AG08396 (cell line): ENCODE results near the gene KIF12.
A peak's percentile ranks its signal among the peaks of the same experiment; 100 is the strongest.

Source experiments
- DNase-seq: peaks from one replicate; pipeline ENCODE4 v3.0.0; 2012; ENCODE audit warnings: low spot score, mixed read lengths

Gene KIF12

DNA sequence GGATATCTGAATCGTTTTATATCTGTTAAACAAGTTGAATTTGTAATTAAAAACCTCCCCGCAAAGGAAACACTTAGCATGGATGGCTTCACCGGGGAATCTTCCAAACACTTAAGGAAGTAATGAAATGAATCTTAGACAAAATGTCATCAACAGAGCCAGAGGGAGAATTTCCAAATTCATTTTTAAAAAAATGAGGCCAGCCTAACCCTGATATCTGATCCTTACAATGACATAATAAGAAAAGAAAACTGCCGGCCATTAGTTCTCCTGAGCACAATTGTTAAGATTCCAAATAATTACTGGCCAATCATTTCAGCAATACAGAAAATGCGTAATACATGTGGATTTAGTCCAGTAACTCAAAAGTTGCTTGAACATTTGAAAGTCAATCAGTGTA is 6.1 kb upstream of the KIF12 start:
- no peak for DNase-seq

DNA sequence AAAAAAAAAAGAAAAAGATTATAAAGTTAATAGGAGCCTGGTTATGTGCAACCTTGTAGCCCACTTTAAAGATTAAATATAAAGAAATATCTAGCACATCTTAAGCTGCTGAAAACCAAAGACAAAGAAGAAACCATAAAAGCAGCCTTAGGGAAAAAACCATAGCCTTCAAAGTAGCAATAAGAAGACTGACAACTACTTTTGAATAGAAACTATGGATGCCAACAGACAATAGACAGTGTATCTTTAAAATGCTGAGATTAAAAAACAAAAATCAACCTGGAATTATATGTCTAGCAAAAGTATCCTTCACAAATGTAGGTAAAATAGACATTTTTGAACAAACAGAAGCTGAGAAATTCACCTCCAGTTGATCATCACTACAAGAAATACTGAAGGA is 3.4 kb upstream of the KIF12 start:
- no peak for DNase-seq

DNA sequence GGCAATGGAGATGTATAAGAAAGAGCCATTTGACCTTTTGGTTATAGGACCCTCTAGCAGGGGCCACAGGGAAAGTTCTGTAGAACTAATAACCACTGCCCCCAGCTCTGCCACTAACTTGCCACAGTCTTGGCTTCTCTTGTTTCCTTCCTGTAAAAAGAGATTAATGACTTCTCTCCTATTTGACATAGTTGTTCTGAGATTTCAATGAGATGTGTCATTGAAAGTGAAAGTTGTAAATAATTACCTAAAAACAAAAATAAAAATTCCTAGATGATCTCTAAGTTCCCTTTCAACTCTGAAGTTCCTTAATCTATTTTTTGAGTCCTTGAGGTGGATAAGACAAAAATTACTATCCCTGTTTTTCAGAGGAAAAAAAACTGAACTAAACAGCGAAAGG is 1.4 kb upstream of the KIF12 start:
- no peak for DNase-seq

DNA sequence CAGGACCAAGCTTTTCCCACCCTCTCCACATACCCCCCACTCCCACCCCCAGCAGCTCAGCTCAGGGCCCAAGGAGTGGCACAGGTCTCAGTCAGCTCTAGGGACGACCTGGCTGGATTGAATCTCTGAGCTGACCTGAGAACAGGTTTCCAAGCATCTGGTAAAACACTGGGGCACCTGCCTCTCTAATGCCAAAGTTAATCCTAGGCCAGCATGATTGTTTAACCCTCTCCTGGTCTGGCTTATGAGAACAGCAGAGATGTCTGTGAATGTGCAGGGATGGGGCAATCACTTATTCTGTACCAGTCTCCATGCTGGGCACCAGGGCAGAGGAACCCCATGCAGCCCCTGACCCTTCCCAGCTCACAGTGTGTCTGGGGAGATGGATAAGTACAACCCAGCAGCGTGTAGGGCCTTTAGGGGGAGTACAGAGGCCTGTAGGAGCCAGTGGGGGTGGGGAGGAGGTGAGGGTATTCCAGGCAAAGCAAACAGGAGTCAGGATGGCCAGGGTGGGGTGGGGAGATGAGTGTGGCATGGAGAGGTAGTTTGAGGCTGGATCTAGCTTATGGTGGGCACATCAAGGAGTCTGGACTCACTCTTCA is 678 bp upstream of the KIF12 start:
- no peak for DNase-seq

DNA sequence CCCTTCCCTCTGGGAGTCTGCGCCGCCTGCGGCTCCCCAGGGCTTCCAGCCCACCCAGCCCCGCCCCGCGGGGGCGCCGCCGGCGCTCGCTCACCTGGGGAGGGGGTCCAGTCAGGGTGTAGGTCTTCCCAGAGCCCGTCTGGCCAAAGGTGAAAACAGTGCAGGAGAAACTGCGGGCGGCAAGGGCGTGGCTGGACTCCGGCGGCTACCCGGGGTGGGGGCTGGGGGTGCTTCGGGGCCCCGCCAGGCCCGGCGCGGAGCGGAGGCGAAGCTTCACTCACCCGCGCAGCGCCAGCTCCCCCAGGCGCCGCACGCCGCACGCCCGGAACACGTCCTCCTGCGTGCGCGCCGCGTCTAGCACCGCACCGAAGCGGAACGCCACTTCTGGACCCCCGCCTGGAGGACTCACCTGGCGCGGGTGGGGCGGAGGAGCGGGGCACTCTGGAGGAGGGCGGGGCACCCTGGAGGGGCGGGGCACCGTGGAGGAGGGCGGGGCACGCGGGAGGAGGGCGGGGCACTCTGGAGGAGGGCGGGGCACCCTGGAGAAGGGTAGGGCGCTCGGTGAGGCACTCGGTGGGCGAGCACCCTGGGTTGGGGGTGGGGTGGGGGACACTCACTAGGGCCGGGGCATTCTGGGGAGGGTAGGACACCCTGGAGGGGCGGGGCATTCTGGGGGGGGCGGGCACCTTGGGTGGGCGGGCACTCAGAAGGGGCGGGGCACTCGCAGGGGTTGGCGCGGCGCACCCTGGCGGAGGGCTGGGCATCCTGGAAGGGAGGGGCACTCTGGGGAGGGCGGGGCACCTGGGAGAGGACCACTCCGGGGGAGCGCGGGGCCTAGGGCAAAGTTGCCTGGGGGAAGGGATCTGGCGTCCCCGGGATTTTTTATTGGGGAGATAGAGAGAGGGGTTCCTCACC is 814 bp downstream of the KIF12 start:
- DNase-seq: peak; percentile 52

DNA sequence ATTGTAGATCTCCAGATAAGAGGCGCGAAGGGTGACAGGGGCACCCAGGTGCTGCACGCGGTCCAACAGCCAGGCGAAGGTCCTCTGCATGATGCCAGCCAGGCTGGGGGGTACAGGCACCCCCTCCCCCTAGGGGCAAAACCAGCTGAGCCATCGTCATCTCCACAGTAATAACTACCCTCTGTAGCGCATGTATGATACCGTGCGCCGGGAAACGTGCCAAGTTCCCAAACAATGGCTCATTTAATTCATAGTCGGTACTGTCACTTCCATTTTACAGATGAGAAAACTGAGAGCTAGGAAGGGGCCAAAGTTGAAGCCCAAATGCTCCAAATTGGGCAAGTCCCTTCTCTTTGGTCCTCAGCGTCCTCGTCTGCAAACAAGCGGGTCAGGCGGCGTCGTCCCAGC is 1.5 kb downstream of the KIF12 start:
- DNase-seq: no peak

DNA sequence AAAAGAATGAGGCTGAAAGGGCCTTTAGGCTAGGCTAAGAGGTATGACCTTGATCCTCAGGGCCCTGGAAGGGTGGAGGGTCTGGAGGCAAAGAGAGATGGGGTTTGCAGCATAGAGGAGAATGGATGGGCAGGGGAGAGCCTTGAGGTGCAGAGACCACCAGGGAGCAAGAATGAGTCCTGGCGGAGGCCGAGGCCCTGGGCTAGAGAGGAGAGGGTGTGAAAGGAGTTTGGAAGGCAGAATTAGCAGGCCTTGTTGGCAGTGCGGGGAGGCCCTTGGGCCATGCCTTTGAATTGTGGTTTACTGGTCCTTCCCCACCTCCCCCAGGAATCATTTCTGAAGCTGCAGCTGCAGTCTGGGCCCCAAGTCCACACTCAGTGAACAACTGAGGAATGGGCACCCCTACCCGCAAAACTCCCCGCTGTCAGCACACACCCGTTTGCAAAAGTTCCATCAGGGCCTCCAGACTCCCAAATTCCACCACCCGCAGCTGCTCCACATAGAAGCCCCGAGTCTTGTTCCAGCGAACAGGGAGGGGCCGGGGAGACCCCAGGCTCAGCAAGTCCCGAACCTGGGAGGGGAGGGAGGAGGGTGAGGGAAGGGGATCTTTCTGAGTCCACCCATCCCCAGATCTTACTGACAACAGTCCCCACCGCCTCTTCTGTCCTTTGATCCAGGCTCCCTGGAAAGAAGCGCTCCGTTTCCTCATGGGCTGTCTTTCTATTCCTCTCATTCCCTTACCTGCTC is 2.1 kb downstream of the KIF12 start:
- DNase-seq: no peak

DNA sequence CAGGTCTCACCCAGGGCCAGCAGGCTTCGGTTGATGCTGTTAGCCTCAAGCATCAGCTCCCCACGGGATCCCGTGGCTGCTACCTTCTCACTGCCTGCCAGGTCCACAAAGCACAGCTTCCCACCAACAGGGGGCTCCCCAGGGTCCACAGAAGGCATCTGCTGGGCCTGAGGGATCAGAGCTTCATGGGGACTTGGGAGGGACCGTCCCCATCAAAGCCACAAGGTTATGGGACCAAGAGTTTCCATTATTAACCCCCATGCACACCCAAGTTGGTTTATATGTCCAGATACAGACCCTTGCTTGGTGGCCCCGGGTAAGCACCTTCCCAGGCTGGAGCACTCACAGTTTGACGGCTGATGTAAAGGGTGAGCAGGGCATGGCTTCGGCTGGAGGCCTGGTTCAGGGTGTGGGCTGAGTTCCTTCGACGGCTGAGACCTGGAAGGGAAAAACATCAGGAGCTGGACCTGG is 3.0 kb downstream of the KIF12 start:
- no peak for DNase-seq

DNA sequence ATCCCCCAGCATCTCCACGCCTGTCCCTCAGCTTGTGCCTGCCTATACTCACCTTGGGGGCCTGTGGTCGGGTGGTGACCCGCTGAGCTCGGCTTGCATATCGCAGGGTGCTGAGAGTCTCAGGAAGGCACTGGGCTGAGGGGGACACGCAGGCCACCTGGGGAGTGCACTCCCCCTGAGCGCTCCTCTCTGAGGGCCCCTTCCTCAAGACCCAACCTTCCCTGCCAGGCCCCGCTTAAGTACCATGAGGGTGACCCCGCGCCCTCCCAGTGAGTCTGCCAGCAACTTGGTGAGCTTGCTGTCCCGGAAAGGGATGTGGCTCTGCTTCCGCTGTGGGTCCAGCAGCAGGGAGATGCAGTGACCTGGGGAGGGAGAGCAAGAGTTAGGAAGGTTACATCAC is 4.1 kb downstream of the KIF12 start:
- no peak for DNase-seq

DNA sequence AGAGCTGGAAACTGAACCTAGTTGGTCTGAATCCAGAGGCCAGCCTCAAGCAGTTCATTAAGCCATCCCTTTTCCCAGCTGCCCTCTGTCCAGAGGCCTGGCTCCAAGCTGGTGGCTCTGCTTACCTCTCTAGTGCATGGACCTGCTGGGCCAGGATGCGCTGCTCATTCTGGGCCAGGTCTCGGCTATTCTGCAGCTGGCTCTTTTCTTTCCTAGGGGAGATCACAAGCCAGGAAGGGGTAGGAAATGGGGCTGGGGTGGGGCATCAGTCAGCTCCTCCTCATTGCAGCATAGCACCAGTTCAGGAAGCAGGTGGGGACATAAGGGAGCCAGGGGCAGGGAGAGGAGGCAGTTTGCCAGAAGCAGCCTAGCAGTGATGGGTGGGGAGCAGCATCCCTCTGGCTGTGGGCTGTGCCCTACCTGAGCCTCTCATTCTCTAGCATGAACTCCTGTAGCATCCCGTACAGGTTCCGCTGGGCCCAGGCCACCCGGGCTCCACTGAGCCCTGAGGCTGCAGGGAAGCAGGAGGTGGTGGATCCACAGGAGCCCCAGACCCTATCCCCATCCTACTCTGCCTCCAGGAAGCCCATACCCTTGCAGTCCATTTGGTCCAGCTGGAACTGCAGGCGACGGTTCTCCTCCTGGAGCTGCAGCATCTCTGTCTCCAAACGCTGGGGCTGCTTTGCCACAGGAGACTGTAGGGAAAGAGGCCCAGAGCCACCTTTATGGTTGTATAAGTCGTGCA is 5.2 kb downstream of the KIF12 start:
- DNase-seq: no peak

DNA sequence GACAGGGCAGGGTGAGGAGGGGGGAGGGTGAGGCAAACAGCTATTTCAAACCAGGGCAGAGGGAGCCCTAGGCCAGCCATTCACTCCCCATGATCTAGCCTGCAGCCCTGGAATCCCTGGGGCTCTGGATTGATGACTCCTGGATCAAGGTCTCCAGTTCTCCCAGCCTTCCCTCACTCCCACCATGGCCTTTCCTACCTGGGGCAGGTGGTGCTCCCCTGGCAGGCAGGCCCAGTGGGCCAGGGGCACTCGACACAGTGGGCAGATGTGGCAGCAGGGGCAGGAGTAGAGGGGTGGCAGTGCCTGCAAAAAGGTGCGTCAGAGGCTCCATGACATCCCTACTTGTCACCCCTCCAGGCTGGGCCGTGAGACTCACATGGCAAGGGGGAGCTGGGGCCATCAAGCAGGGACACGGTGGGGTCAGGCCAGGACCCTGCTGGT is 6.0 kb downstream of the KIF12 start:
- DNase-seq: no peak

DNA sequence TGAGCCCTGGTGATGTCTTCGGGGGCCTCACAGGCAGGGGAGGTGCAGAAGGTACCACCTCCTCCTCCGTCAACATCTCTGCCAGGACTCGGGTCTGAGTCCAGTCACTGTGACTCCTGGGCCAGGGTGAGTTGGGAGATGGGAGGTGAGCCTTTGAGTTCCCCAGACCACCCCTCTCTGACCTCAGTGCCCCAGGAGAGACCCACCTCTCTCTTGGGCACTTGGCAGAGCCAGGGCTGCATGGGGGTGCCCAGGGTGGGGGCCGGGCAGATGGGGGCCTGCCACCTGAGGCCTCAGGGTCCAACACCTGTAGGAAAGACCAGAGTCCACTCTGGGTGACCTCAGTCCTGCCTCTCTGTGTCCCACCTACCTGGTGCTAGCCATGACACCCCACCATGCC is 6.8 kb downstream of the KIF12 start:
- no peak for DNase-seq

DNA sequence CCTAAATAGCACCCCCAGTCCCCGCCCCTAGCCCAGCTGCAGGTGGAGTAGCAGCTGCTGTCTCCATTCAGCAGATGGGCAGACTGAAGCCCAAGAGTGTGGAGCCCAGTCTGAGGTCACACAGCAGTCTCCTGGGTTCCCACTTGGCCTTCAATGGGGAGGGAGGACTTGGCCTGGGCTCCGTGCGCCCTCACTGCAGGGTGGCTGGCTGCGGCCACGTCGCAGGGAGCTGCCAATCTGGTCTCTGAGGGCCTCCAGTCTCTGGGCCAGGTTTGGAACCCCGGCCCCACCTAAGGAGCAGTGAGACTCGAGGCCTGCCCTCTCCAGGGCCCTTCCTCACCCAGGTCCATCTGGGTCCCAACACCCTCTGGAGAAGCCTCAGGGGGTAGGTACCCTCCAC is 7.4 kb downstream of the KIF12 start:
- DNase-seq: no peak

DNA sequence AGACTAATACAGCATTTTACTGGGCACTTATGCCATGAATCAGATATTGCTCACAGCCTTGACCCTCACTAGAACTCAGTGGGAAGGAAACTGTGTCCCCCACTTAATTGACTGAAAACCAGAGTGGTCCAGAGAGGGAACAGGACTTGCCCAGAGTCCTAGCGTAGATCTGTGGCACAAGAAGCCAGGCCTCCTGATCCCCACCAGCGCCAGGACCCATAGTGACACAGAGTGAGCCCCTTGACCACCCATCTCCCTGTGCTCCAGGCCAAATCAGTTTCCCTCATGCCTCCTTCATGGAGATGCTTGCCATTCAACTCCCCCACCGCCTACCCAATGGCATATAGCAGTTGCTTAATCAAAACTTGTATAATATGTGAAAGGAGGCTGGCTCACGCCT is 8.3 kb downstream of the KIF12 start:
- no peak for DNase-seq

DNA sequence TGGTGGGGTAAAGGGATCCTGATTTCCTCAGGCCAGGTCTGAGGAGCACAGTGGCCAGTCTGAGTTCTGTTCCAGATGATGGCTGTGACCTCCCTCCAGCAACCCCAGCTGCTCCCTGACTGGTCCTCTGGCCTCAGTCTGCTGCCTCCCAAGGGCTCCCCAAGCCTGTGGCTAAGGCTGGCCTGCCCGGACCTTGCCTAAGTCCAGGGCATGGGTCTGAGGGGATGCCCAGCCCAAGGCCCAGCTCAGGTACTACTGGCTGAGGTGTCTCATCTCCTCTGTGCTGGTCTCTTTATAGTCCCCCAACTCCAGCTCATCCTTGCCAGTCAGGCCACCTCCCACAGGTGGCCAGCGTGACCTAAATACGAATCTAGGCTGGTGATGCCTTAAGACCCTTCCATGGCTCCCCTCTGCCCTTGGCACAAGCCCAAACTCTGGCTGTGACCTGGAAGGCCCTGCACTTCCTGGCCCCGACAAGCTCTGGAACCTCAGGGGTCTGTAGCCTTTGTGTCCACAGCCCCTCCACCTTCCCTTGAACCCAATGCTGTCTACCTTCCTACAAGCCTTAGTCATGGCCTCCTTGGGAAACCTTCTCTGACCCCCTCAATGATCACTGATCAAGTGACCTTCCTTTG is 9.8 kb downstream of the KIF12 start:
- DNase-seq: no peak

DNA sequence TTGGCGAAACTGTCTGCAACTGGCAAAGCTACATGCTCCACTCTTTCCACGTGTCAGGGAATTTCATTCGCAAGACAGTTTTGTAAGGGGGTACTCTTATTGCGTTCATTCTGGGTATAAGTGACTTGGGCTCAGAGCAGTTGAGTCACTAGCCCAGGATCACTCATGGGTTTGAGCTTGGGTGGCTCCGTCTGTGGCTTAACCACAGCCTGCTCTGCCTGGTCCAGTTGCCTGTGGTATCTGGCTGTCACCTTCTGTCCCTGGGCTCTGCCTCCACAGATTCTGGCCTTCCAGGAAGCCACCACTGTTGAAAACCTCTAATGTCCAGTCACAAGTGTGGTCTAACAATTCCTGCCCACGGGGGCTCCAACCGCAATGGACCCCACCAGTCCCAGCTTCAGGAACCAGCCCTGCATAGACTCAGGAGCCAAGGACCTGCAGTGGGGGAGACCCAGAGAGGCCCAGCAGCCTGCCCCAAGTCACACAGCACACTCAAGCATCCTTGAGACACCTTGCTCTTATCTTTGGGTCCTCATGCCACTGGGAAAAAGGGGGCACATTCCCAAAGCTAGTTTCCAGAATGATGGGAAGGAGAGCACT is 10.4 kb downstream of the KIF12 start:
- no peak for DNase-seq

DNA sequence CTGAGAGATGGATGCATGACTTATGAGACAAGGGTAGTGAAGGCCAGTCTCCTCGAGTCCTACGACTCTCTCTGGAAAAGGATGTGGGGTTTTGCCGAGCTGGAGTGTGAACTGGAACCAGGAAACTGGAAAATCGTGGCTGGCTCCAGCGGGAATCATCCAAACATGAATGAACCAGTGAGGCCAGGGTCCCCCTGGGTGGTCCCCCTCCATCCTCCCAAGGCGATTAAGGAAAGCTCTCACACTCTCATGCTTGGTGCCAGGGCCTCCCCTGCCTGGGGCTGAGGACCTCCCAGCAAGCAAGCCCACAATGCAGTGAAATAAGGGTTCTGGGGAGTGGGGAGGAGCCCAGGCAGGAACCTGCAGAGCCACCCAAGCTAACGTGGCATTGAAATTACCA is 11.4 kb downstream of the KIF12 start:
- DNase-seq: no peak

DNA sequence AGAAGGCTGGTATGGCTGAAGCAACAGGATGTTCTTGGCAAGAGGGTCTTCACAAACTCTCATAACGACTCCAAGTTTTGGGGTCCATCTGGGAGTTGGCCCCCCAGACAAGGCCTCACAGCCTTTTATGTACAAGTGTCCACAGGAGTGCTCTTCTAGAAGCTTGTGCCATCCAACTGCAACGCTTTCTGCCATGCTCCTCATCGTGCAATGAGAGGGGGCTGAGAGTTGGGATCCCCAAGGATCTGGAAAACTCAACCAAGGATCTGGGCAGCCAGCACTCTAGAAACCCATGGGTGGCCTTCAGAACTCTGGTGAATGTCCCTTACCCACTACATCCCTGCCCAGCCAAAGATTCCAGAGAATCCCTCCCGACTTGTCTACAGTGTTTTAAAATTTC is 12.5 kb downstream of the KIF12 start:
- no peak for DNase-seq

DNA sequence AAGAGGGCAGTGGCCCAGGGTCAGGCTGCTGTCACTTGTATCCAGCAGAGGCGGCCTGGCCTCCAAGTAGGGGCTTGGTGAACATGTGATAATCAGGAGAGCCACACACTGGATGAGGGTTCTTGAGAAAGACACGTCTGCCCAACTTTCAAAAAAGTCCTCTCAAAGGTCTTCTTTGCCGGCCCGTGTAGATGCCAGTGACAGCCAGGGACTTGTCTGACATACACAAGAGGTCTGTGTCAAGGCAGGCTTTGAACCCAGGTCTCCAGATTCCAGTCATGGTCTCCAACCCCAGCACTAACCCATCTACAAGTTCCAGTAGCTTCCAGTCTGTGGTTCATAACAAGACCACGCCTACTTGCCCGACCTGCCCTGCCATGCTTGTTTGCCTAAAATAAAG is 13.1 kb downstream of the KIF12 start:
- no peak for DNase-seq

DNA sequence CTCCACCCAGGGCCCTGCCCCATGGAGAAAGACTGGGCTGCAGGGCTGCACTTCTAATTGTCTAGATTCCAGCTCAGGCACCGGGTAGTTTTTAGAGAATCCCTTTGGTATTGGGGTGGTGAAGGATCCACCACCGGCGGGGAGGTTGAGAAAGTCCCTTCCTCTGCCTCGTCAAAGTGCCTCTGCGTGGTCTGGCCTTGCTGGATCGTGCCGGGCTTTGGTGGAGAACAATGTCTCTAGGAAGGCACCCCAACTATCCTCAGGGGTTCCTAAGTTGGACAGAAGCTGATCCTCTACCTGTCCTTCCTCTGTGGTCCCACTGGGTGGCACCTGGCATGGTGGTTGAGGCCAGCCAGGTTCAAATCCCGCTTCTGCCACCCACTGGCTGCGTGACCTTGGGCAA is 13.7 kb downstream of the KIF12 start:
- DNase-seq: no peak
